Activated CD4-positive, alpha-beta memory T cell treated with anti-CD3 and anti-CD28 coated beads for 36 hours (primary cell): ENCODE measurements around the gene RFT1. TPM values are rescaled to one million over a fixed set of nuclear protein-coding genes. Genes with fewer than 3 reads are reported as not detected.
A peak's percentile ranks its signal among the peaks of the same experiment; 100 is the strongest.

Experiments
- CTCF ChIA-PET: fragments of 350-600 bp; sonication (Branson Sonifier 250); formaldehyde crosslinking; loops from one replicate; lab custom pipeline; 2021; ENCODE audit warnings: antibody characterized with exemption, inconsistent platforms; lab: Charles Lee
- POLR2A ChIA-PET: fragments of 350-600 bp; sonication (Branson Sonifier 250); formaldehyde crosslinking; loops from one replicate; lab custom pipeline; 2021; ENCODE audit warnings: antibody characterized with exemption; lab: Charles Lee
- DNase-seq: peaks from one replicate; pipeline ENCODE4 v3.0.0-alpha.2; 2020
- H3K27ac Mint-ChIP-seq: one replicate; pipeline ENCODE4 v1.8.0; 2021; ENCODE audit warnings: mixed read lengths
- H3K27me3 Mint-ChIP-seq: one replicate; pipeline ENCODE4 v1.8.0; 2021; ENCODE audit warnings: mixed read lengths
- H3K36me3 Mint-ChIP-seq: one replicate; pipeline ENCODE4 v1.8.0; 2021; ENCODE audit warnings: mixed read lengths
- H3K4me1 Mint-ChIP-seq: one replicate; pipeline ENCODE4 v1.8.0; 2021; ENCODE audit warnings: low read depth, mixed read lengths
- H3K4me3 Mint-ChIP-seq: one replicate; pipeline ENCODE4 v1.8.0; 2021; ENCODE audit warnings: mild to moderate bottlenecking, mixed read lengths
- H3K9me3 Mint-ChIP-seq: one replicate; pipeline ENCODE4 v1.8.0; 2021; ENCODE audit warnings: mixed read lengths
- intact Hi-C: fragments of 100-400 bp; cut with micrococcal nuclease; formaldehyde crosslinking; loops from one replicate; pipeline ENCODE4 v1.15.1; 2023
- total RNA-seq, 2 experiments: library from RNA; stranded (reverse); gene quantifications; one replicate each; pipeline ENCODE4 v1.2.3, GENCODE V29; 2021

Gene RFT1, protein sequence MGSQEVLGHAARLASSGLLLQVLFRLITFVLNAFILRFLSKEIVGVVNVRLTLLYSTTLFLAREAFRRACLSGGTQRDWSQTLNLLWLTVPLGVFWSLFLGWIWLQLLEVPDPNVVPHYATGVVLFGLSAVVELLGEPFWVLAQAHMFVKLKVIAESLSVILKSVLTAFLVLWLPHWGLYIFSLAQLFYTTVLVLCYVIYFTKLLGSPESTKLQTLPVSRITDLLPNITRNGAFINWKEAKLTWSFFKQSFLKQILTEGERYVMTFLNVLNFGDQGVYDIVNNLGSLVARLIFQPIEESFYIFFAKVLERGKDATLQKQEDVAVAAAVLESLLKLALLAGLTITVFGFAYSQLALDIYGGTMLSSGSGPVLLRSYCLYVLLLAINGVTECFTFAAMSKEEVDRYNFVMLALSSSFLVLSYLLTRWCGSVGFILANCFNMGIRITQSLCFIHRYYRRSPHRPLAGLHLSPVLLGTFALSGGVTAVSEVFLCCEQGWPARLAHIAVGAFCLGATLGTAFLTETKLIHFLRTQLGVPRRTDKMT
- 10 to 100 TPM; 35.0 to 38.2 TPM for total RNA-seq

DNA sequence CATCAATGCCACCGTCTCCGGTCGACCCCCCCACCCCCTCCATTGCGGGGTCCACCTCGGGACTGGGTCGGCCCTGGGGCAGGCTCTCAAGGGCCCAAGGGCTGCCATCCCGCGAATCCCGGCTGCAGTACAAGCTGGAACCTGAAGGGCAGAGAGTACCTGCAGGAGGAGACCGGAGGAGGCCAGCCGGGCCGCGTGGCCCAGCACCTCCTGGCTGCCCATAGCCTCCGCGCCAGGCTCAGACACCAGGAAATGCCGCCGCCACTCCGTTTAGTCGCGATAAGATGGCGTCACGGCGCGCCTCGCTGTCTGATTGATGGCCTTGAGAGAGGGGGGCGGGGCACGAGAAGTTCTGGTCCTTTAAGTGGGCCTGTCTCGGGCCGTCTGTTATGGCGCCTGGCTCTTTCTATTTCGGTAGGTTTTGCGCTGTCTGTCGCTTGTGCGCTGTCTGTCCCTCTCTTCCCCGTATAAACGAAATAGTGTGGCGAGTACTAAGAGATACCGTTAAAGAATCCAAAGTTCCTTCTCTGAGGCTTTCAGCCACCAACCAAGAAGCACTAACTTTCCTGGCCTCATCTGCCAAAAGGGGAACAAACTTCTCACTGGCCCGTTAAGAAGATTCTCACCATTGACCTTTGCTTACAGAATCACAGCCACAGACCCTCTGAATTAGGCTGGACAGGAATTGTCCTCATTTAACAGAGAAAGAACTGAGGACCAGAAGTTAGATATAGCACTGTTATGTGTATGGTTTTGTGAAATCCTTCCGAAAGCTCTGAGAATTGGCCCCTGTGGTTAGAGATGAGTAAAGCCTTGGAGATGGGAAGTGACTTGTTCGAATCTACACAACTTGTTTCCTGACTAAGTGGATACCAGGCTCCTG lies at the start of gene RFT1:
RFT1 (minus strand) TSS at position 257 of the 883 bp plus-strand sequence; CDS start at position 222, 35 bp downstream.
- H3K4me3 Mint-ChIP-seq: peak within 1 kb of the TSS; percentile 95
- no peaks in the 10 kb centered on the region for H3K27me3 Mint-ChIP-seq
- H3K4me1 Mint-ChIP-seq: peaks cover 21% of the 10 kb centered on the region
- intact Hi-C loops: loop anchor here (1.0 to 5.0 kb wide), 5 partner anchors 16 to 127 kb away; partner anchors contain the start of gene TKT
- POLR2A ChIA-PET: interaction anchor here (0.7 to 1.5 kb wide), 4 partner anchors 11 to 66 kb away, joined by 3 read pairs; no protein-coding TSS in a partner anchor
- H3K9me3 Mint-ChIP-seq: no peaks in the 10 kb centered on the region
- peak; percentile 99 for DNase-seq
- peaks cover 9% of the 10 kb centered on the region for H3K36me3 Mint-ChIP-seq
- CTCF ChIA-PET: interaction anchor here (0.9 to 8.0 kb wide), 4 partner anchors 15 to 66 kb away, joined by 5 to 141 read pairs (median 8); no protein-coding TSS in a partner anchor
- H3K27ac Mint-ChIP-seq: peak within 1 kb of the TSS; percentile 97

- no peak overlapping the region for H3K27ac Mint-ChIP-seq
- H3K4me3 Mint-ChIP-seq: no peak overlapping the region
- POLR2A ChIA-PET: no interaction called here
- no peaks in the 10 kb centered on the region for H3K27me3 Mint-ChIP-seq
- H3K4me1 Mint-ChIP-seq: no peaks in the 10 kb centered on the region
- CTCF ChIA-PET: no interaction called here
- H3K36me3 Mint-ChIP-seq: peaks cover 8% of the 10 kb centered on the region
- DNase-seq: no peak
- no peaks in the 10 kb centered on the region for H3K9me3 Mint-ChIP-seq
- intact Hi-C loops: no loop called here
These were observed 49.3 kb upstream of the RFT1 start for GRCh38 chr3:53179580-53179979.

DNA sequence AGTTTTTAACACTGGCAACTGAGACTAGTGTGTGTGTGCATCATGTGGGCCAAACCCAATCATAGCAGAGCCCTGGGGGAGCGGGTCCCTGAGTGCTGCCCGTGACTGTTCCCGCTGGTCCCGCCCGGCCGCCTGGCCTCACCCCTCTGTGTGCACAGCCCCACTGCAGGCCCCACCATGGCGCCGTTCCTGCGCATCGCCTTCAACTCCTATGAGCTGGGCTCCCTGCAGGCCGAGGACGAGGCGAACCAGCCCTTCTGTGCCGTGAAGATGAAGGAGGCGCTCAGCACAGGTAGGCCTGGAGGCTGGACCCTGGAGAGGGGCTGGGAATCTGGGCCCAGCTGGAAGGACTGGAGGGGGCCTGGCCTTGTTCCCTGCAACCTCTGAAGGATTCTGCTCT lies 48.0 kb upstream of the RFT1 start:
- ChIA-PET CTCF (no interaction called here), POLR2A (no interaction called here)
- Mint-ChIP-seq H3K4me3 (no peak overlapping the region), H3K9me3 (no peaks in the 10 kb centered on the region), H3K36me3 (peaks cover 10% of the 10 kb centered on the region), H3K27ac (no peak overlapping the region), H3K4me1 (no peaks in the 10 kb centered on the region), H3K27me3 (no peaks in the 10 kb centered on the region)
- intact Hi-C loops: no loop called here
- DNase-seq: no peak

GRCh38 chr3:53175613-53176540 lies 45.6 kb upstream of the RFT1 start:
- Mint-ChIP-seq H3K27me3 (no peaks in the 10 kb centered on the region), H3K36me3 (peaks cover 5% of the 10 kb centered on the region), H3K4me1 (no peaks in the 10 kb centered on the region), H3K4me3 (no peak overlapping the region), H3K9me3 (no peaks in the 10 kb centered on the region), H3K27ac (no peak overlapping the region)
- ChIA-PET CTCF (interaction anchor here (1.0 kb wide), 1 partner anchor 20 kb away, joined by 3 read pairs; no protein-coding TSS in a partner anchor), POLR2A (no interaction called here)
- intact Hi-C loops: no loop called here
- no peak for DNase-seq

DNA sequence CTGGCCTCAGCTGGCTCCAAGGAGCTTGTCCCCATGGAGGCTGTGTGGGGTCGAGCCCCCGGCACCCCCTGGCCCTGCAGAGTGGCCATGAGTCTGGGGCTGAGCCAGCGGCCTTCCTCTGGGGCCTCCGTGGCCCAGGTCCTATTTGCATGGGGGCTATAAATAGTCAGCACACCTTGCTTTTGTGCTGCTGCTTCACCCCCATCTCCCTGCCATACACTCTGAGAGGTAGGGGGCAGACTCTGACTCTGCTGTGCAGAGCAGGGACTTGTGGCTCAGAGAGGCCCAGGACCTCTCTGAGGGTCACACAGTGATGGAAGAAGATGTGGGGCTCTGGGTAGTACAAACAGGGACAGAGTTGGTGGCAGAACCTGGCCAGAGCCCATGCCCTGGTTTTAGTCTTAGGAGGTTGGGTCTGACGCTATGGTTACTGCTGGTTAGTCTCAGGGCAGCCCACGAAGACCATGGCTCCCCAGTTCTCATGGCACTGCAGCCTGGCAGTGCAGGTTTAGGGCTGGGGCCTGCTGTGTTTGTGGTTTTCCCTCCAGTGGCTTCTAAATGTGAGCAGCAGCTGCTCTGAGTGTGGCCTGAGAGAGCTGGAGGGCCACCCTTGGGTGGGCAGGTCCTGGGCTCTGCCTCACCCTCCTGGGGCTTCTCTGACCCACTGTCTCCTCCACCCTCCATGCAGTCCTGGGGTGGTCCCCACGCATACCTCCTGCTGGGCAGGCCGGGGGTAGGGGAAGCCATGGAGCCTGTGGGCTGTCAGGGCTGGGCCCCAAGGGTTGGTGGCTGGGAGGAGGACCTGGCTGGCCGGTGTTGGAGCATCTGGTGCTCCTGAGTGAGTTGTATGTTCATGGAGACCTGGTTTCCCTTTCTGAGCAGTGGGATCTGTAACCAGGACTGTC lies 44.4 kb upstream of the RFT1 start:
- DNase-seq: no peak
- CTCF ChIA-PET: interaction anchor here (0.8 to 1.1 kb wide), 3 partner anchors 22 to 60 kb away, joined by 3 read pairs; no protein-coding TSS in a partner anchor
- Mint-ChIP-seq H3K4me3 (no peak overlapping the region), H3K27ac (no peak overlapping the region), H3K4me1 (peaks cover 13% of the 10 kb centered on the region), H3K9me3 (no peaks in the 10 kb centered on the region), H3K27me3 (no peaks in the 10 kb centered on the region), H3K36me3 (peaks cover 5% of the 10 kb centered on the region)
- POLR2A ChIA-PET: no interaction called here
- intact Hi-C loops: no loop called here

DNA sequence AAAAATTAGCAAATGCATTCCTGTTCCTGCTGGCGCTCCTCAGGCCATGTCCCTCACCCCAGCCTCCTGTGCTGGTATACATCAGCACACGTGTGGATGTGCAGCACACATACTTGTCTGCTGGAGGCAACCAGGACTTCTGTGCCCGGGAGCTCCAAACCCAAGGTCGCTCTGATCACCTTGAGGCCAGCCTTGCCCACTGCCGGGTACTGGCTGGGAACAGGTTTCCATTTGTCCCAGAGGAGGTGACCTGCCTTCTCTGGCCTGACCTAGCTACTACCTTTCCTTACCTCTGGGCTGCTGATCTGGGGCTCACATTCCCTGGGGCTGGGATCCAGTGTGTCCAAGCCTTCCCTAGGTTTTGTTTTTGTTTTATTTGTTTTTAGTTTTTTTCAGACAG lies 42.9 kb upstream of the RFT1 start:
- Mint-ChIP-seq H3K36me3 (peaks cover 5% of the 10 kb centered on the region), H3K27me3 (no peaks in the 10 kb centered on the region), H3K4me1 (peaks cover 23% of the 10 kb centered on the region), H3K9me3 (no peaks in the 10 kb centered on the region), H3K27ac (no peak overlapping the region), H3K4me3 (no peak overlapping the region)
- intact Hi-C loops: no loop called here
- DNase-seq: no peak
- POLR2A ChIA-PET: no interaction called here
- CTCF ChIA-PET: interaction anchor here (1.1 kb wide), 1 partner anchor 59 kb away, joined by 3 read pairs; no protein-coding TSS in a partner anchor

DNA sequence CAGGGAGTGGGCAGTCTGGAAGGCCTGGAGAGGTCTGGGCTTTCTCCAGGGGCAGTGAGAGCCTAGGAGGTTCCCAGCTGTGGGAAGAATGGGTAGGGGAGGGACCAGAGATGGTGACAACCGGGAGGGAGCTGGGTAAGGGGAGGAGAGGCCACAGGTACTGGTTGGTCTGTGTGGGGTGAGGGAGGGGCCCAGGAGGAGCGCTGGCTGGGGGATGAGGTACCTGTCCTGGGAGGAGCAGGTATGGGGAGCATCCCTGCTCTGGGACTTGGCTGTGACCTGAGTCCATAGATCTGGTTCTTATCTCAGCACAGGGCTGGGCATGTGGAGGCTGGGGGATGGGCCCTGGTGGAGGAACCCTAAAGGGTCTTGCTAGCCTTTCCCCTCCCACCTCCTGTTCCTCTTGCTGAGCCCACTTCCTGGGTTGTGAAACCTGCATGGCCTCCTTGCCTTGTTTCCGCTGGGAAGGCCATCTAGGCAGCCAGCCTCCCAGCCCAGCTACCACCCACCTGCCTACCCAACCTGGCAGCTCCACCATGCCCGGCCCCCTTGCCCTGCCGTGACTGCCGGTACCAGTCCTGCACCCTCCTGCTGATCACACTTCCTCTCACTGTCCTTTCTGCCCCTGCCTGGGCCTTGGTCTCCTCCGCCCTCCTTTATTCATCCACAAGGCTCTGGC lies 41.7 kb upstream of the RFT1 start:
- Mint-ChIP-seq H3K36me3 (peaks cover 2% of the 10 kb centered on the region), H3K9me3 (no peaks in the 10 kb centered on the region), H3K27ac (no peak overlapping the region), H3K27me3 (no peaks in the 10 kb centered on the region), H3K4me3 (no peak overlapping the region), H3K4me1 (peaks cover 27% of the 10 kb centered on the region)
- POLR2A ChIA-PET: no interaction called here
- DNase-seq: no peak
- intact Hi-C loops: no loop called here
- CTCF ChIA-PET: interaction anchor here (2.2 kb wide), 1 partner anchor 24 kb away, joined by 8 read pairs; no protein-coding TSS in a partner anchor

GRCh38 chr3:53171064-53171418 lies 40.8 kb upstream of the RFT1 start:
- CTCF ChIA-PET: interaction anchor here (2.2 to 2.6 kb wide), 2 partner anchors 25 to 57 kb away, joined by 7 to 8 read pairs; no protein-coding TSS in a partner anchor
- peaks cover 31% of the 10 kb centered on the region for H3K4me1 Mint-ChIP-seq

GRCh38 chr3:53170325-53171063 lies 40.3 kb upstream of the RFT1 start:
- no peak overlapping the region for H3K4me3 Mint-ChIP-seq
- H3K27me3 Mint-ChIP-seq: no peaks in the 10 kb centered on the region
- CTCF ChIA-PET: interaction anchor here (1.1 to 2.6 kb wide), 6 partner anchors 10 to 61 kb away, joined by 4 to 8 read pairs (median 5); no protein-coding TSS in a partner anchor
- peak; percentile 55 for DNase-seq
- POLR2A ChIA-PET: no interaction called here
- intact Hi-C loops: no loop called here
- H3K27ac Mint-ChIP-seq: no peak overlapping the region
- peaks cover 31% of the 10 kb centered on the region for H3K4me1 Mint-ChIP-seq
- H3K36me3 Mint-ChIP-seq: peaks cover 2% of the 10 kb centered on the region
- H3K9me3 Mint-ChIP-seq: no peaks in the 10 kb centered on the region

More at GRCh38 chr3:53171064-53171418, 40.8 kb upstream of the RFT1 start:
- Mint-ChIP-seq H3K27me3 (no peaks in the 10 kb centered on the region), H3K9me3 (no peaks in the 10 kb centered on the region), H3K27ac (no peak overlapping the region), H3K36me3 (peaks cover 2% of the 10 kb centered on the region), H3K4me3 (no peak overlapping the region)
- no peak for DNase-seq
- POLR2A ChIA-PET: no interaction called here
- intact Hi-C loops: no loop called here
